Stimulated activated CD4-positive, alpha-beta T cell treated with anti-CD3 and anti-CD28 coated beads, Interleukin-15, amount 100 ng/mL, for 24 hours (primary cell): ENCODE results near the gene PLXNC1.

Experiments used
- DNase-seq: peaks from one replicate; pipeline ENCODE4 v3.0.0-alpha.2; 2020

The PLXNC1 gene

GRCh38 chr12:94147991-94148738, at the start of gene PLXNC1:
Gene PLXNC1, plus strand, starts transcription at chr12:94148577. Its CDS starts 395 bp downstream, at chr12:94148972.
- peak; percentile 84 for DNase-seq

DNA sequence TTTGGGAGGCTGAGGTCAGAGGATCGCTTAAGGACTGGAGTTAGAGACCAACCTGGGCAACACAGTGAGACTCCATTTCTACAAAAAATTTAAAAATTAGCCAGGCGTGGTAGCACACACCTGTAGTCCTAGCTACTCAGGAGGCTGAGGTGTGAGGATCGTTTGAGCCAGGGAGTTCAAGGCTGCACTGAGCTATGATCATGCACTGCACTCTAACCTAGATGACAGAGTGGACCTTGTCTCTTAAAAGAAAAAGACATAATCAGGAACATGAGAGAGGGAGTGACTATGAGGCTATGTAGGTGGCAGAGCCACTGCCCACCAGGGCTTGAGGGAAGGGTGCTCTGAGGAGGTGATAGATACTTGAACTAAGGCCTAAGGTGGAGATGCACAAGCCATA, 49.2 kb upstream of the PLXNC1 start:
- DNase-seq: no peak

GRCh38 chr12:94099632-94100031, 48.7 kb upstream of the PLXNC1 start:
- DNase-seq: no peak

DNA sequence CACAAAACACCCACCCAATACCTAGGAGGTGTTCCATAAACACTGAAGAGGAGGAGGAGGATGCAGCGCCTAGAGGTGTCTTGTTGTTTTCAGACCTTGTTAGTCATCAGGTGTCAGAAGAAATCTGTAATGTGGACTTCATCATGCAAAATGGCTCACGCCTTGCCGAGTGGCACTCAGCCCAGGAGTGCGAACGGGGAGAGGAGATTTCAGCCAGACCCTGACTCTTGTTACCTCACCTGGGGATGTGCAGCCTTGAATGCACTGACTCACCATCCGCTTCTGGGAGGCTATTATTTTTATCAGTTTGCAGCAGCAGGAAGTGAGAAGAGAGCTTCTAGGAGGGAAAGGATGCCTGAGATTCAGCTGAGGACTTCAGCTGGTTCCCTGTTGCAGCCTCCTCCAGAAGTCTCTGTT, 48.2 kb upstream of the PLXNC1 start:
- DNase-seq: peak; percentile 21

DNA sequence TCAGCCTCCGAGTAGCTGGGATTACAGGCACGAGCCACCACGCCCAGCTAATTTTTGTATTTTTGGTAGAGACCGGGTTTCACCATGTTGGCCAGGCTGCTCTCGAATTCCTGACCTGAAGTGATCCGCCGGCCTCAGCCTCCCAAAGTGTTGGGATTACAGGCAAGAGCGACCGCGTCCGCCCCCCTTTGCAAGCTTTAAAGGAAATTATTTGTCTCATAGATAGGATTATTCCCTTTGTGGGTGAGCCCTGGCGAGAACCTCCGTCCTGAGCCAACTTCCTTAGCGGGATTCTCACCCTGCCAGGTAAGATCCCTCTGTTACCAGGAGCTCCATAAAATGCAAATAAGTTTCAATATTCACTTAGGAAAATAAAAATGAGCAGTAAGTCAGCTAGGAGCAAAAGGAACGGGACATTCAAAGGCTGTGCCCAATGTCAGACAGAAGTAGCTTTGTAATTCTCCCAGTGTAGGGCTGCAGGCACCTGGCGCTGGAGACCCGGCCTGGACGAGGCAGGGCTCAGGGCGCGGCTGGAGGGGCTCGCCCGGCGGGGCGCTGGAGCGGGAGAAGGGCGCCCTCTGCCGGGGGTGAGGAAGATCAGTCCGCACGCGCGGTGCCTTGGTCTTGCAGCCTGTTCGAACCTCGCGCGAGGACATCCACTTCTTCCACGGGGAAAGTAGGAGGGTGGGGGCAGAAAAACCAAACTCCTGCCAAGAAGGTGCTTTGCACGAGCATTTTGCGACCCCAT, 47.2 kb upstream of the PLXNC1 start:
- peak; percentile 85 for DNase-seq

- DNase-seq: peak; percentile 89
These were observed 46.4 kb upstream of the PLXNC1 start for GRCh38 chr12:94101738-94102660.

GRCh38 chr12:94103986-94104385, 44.4 kb upstream of the PLXNC1 start:
- no peak for DNase-seq

DNA sequence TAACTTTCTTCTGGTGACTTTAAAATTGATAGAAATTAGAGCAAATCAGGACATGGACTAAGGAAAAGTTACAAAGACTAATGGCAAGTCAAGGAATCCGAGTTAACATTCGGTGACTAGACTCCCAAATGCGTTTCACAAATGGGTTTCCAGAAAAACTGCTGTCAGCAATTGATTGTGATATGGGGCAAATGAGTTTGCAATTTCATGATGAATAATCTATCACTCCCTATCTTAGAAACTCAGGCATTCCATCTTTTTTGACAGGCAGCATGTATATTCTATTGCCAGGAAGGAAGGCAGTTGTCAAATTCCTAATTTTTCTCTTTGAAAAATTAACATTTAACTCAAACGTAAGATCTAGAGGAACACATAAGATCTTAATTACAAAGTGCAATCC, 40.5 kb upstream of the PLXNC1 start:
- DNase-seq: no peak

DNA sequence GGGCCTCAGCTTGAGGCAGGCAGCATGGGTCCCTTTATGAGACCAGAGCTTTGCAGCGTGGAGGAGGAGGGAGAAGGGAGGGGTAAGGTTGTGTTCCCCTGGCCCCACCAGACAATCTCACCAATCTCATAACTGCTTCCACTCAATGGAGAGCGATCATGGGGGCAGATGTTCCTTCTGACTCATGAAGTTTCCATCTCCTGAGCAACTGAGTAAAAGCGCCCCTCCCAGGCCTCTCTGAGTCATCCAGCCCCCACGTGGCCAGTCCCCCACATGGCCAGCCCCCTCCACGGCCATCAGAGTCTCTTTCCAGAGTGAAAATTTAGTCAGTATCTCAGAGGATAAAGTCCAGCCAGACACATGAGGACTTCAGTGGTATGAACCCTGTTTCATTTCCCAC, 39.2 kb upstream of the PLXNC1 start:
- peak; percentile 77 for DNase-seq

DNA sequence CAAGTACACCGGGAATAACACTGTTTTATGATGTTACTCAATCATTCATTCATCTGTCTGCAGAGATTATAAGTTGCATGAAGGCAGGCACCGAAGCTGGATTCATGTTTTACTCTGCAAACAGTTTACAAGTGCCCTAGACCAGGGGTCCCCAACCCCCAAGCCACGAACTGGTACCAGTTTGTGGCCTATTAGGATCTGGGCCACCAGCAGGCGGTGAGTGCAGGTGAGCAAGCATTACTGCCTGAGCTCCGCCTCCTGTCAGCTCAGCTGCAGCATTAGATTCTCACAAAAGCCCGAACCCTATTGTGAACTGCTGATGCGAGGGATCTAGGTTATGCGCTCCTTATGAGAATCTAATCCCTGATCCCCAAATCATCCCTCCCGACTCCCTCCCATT, 38.1 kb upstream of the PLXNC1 start:
- no peak for DNase-seq

GRCh38 chr12:94111302-94111701, 37.1 kb upstream of the PLXNC1 start:
- DNase-seq: no peak

DNA sequence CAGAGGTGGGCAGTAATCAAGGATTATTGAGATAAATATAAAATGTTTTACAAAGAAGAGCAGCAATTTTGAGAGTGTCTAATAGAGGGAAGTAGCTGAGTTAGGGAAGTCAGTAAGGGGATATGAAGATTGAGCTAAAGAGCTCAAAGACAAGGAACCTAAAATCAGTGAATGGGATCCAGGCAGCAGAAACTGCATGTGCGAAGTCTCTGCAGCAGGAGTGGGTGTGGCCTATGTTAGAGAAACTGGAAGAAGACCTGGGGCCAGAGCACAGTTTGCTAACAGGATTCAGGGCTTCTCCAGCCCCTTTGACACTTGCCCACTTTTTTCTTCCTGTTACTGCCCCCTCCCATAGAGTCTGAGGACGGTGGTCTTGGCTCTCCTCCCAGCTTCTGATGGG, 36.3 kb upstream of the PLXNC1 start:
- DNase-seq: no peak

- no peak for DNase-seq
These were observed 34.2 kb upstream of the PLXNC1 start for GRCh38 chr12:94114166-94114565.

- DNase-seq: no peak
These were observed 32.2 kb upstream of the PLXNC1 start for GRCh38 chr12:94116191-94116590.

- DNase-seq: no peak
These were observed 26.5 kb upstream of the PLXNC1 start for GRCh38 chr12:94121886-94122285.

DNA sequence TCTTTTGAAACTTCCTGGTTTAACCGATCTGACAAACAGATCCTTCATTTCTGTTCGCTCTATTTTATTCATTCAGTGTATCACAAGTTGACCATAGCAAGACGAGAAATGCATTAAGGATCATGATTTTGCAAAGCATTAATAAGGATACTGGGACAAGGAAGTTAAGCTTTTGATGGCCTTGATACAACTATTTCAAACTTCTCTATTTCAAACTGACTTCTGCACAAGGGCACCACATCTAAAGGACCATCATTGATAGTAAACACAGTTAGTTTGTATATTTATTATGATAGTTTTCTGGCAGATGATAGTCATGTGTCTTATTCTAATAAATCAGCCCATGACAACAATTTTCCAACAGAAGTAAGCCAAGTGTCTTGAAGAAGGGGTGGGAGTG, 25.8 kb upstream of the PLXNC1 start:
- no peak for DNase-seq

GRCh38 chr12:94123127-94123526, 25.2 kb upstream of the PLXNC1 start:
- no peak for DNase-seq

DNA sequence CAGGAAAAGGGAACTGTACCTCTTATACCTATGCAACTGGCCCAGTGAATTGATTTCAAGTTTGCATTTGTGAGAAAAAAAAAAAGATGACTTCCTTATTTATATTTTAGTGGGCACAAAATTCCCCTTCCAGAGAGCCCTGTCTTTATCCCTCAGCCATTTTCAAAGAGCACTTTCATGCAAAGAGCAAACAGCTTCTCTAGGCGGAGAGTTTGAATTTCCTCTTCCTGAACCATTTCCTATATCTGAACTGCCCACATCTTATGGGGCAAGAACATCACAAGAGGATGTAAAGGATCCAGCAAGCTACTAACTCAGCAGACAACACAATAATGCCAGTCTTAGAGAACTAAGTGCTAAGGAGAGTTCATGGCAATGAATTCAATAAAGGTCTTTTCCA, 22.3 kb upstream of the PLXNC1 start:
- DNase-seq: no peak

- DNase-seq: no peak
These were observed 20.9 kb upstream of the PLXNC1 start for GRCh38 chr12:94127239-94128131.

DNA sequence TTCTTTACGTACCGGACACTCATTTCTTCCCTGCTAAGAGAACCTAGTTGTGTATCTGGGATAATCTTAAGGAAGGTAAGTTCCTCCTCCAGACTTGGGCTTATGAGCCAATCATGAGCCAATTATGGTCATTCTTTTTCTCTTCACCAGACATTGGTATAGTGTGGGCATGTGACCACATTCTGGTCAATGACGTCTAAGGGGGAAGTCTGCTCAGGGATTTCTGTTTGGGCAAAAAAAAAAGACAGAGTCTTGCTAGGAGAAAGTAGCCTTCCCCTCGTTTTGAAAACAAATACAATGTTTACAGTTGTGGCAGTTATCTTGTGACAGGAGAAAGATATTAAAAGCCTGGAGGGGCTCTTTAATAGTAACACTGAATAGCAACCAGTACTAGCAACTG, 20.1 kb upstream of the PLXNC1 start:
- no peak for DNase-seq

GRCh38 chr12:94133964-94134795, 14.2 kb upstream of the PLXNC1 start:
- peak; percentile 33 for DNase-seq
